HCT116 (cell line): ENCODE measurements around the gene CRYBG2. TPM values are rescaled to one million over a fixed set of nuclear protein-coding genes. Genes with fewer than 3 reads are reported as not detected.

Experiments used
- ATAC-seq: fragments of 200-7000 bp; cut with Tn5 transposase; 2 replicates; pipeline ENCODE4 v1.9.1; 2020; ENCODE audit warnings: mild to moderate bottlenecking, moderate library complexity
- BruUV-seq: library from RNA; stranded (reverse); fragments of 400-500 nt; replicated peaks from 2 replicates; lab custom pipeline; 2021; lab: Mats Ljungman, UMichigan
- CTCF ChIA-PET: fragments of 300-600 bp; sonication (Branson Sonifier 250); formaldehyde crosslinking; loops from one replicate; lab custom pipeline; 2021; ENCODE audit warnings: antibody characterized with exemption; lab: Charles Lee
- POLR2A ChIA-PET: fragments of 300-600, 350-600 bp; sonication (Branson Sonifier 250); formaldehyde crosslinking; loops from one replicate; lab custom pipeline; 2021; ENCODE audit warnings: antibody characterized with exemption; lab: Charles Lee
- RAD21 ChIA-PET, 2 experiments: fragments of 300-600 bp; sonication (Branson Sonifier 250); formaldehyde crosslinking; loops; one replicate each; lab custom pipeline; 2023; ENCODE audit warnings: low total read pairs in 2 of 2; ENCODE audit not compliant: uncharacterized antibody in 2 of 2, unreplicated experiment in 2 of 2, low non-redundant PET in 1 of 2; lab: Charles Lee
- DNase-seq: peaks from one replicate; pipeline ENCODE4 v3.0.0-alpha.2; 2010; ENCODE audit warnings: low read depth, low spot score
- H2AFZ ChIP-seq: fragments of 200-600 bp; shearing (Covaris generic), sonication (generic); 2 replicates; pipeline ENCODE4 v1.6.1; 2017; ENCODE audit warnings: low read depth, mixed run types, mixed read lengths, antibody characterized with exemption, low read length; ENCODE audit not compliant: poor library complexity, severe bottlenecking
- H3K27ac ChIP-seq: 2 replicates; pipeline ENCODE4 v1.5.1; 2012; ENCODE audit warnings: low read depth, low read length
- H3K27me3 ChIP-seq: fragments of 200-600 bp; sonication (generic); 2 replicates; pipeline ENCODE4 v1.6.1; 2016; ENCODE audit warnings: mixed run types, low read length, mixed read lengths; ENCODE audit not compliant: insufficient read depth
- H3K36me3 ChIP-seq, 2 experiments: fragments of 200-500 bp in 1 of 2; fragments of 200-600 bp in 1 of 2; sonication (Bioruptor generic) in 1 of 2; sonication (generic) in 1 of 2; 2 replicates each; pipeline versions ENCODE4 v1.5.1 to v1.6.1; 2014 to 2016; ENCODE audit warnings: low read length in 2 of 2, inconsistent platforms in 1 of 2, mixed read lengths in 1 of 2, mixed run types in 1 of 2; ENCODE audit not compliant: insufficient read depth in 2 of 2, control insufficient read depth in 1 of 2
- H3K4me1 ChIP-seq, 2 experiments: fragments of 200-600 bp in 1 of 2; sonication (generic) in 1 of 2; 2 replicates each; pipeline versions ENCODE4 v1.5.1 to v1.6.1; 2012 to 2017; ENCODE audit warnings: low read length in 2 of 2, inconsistent platforms in 1 of 2, mild to moderate bottlenecking in 1 of 2, mixed read lengths in 1 of 2, mixed run types in 1 of 2, moderate library complexity in 1 of 2; ENCODE audit not compliant: insufficient read depth in 2 of 2, control insufficient read depth in 1 of 2
- H3K4me2 ChIP-seq: fragments of 200-600 bp; sonication (generic); 2 replicates; pipeline ENCODE4 v1.6.1; 2017; ENCODE audit warnings: mixed run types, low read length, mixed read lengths
- H3K4me3 ChIP-seq, 2 experiments: fragments of 200-600 bp in 1 of 2; sonication (generic) in 1 of 2; replicated peaks in 1 of 2; 2 replicates each; pipeline ENCODE4 v1.5.1; 2011 to 2016; ENCODE audit warnings: low read length in 2 of 2, control low read depth in 1 of 2, low read depth in 1 of 2, mild to moderate bottlenecking in 1 of 2, mixed read lengths in 1 of 2, mixed run types in 1 of 2
- H3K79me2 ChIP-seq: fragments of 200-600 bp; sonication (generic); 2 replicates; pipeline ENCODE4 v1.6.1; 2017; ENCODE audit warnings: mild to moderate bottlenecking, mixed run types, low read length, moderate library complexity, mixed read lengths; ENCODE audit not compliant: insufficient read depth
- H3K9ac ChIP-seq: fragments of 200-600 bp; sonication (generic); 2 replicates; pipeline ENCODE4 v1.6.1; 2016; ENCODE audit warnings: low read length, mixed read lengths
- H3K9me2 ChIP-seq: fragments of 200-600 bp; sonication (generic), shearing (Covaris generic); 2 replicates; pipeline ENCODE4 v1.6.1; 2017; ENCODE audit warnings: mixed run types, mild to moderate bottlenecking, moderate library complexity; ENCODE audit not compliant: insufficient read depth
- H3K9me3 ChIP-seq, 2 experiments: fragments of 200-500 bp in 1 of 2; fragments of 200-600 bp in 1 of 2; sonication (Bioruptor generic) in 1 of 2; sonication (generic) in 1 of 2; 2 replicates each; pipeline ENCODE4 v1.6.1; 2014 to 2017; ENCODE audit warnings: low read length in 2 of 2, mixed read lengths in 2 of 2, inconsistent platforms in 1 of 2, low read depth in 1 of 2, mild to moderate bottlenecking in 1 of 2, mixed run types in 1 of 2, moderate library complexity in 1 of 2; ENCODE audit not compliant: control insufficient read depth in 1 of 2, insufficient read depth in 1 of 2
- H4K20me1 ChIP-seq: fragments of 200-600 bp; sonication (generic), shearing (Covaris generic); 2 replicates; pipeline ENCODE4 v1.6.1; 2017; ENCODE audit warnings: mixed run types, mild to moderate bottlenecking, moderate library complexity; ENCODE audit not compliant: insufficient read depth
- EZH2 ChIP-seq: fragments of 200-600 bp; sonication (generic); IDR thresholded peaks from 2 replicates; pipeline ENCODE4 v1.6.1; 2017; ENCODE audit warnings: antibody characterized with exemption, mixed run types
- FOSL1 ChIP-seq: IDR thresholded peaks from 2 replicates; pipeline ENCODE4 v1.6.1; 2012; ENCODE audit warnings: low read depth
- SP1 ChIP-seq: IDR thresholded peaks from 2 replicates; pipeline ENCODE4 v1.6.1; 2012; ENCODE audit warnings: low read depth
- SRF ChIP-seq: IDR thresholded peaks from 2 replicates; pipeline ENCODE4 v1.6.1; 2012; ENCODE audit warnings: low read depth
- TCF7L2 ChIP-seq: IDR thresholded peaks from 2 replicates; pipeline ENCODE4 v1.7.0; 2011; ENCODE audit warnings: borderline replicate concordance, inconsistent platforms; ENCODE audit not compliant: insufficient read depth, insufficient read length; ENCODE audit errors: extremely low read depth
- intact Hi-C: fragments of 100-400 bp; cut with micrococcal nuclease; formaldehyde crosslinking; loops from 2 replicates; pipeline ENCODE4 v1.10.0; 2022
- total RNA-seq: library from RNA; stranded (reverse); gene quantifications from one replicate; pipeline ENCODE4 v1.2.1, GENCODE V29; 2021; ENCODE audit not compliant: unreplicated experiment

The CRYBG2 gene
- total RNA-seq, 1 experiment from 2014 or later = 10.5 TPM

DNA sequence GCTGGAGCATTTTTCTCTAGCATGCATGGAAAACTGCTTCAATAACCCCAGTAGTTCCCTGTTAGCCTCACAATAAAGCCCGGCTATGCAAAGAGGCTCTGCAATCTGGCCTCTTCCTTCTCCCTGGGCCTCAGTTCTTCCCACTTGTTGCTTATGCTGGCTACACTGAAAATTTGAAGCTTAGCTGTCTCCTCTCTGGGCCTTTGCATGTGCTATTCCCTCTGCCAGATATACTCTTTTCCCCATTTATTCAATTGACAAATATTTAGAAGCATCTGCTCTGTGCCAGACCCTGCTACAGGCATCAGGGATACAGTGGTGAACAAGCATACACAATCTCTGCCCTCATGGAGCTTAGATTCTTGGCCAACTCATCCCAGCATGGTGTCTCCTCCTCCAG is 15.3 kb downstream of the CRYBG2 start:
- H3K9me2 ChIP-seq = no peaks in the 10 kb centered on the region
- H3K4me2 ChIP-seq = no peak overlapping the region
- no peaks in the 10 kb centered on the region for H3K79me2 ChIP-seq
- H3K4me3 ChIP-seq = no peak overlapping the region
- no peak overlapping the region for H3K27ac ChIP-seq
- ATAC-seq = no peak
- DNase-seq = no peak
- no peak for TF ChIP-seq SRF
- no peak for TF ChIP-seq EZH2
- no peak for TF ChIP-seq SP1
- TF ChIP-seq TCF7L2 = no peak
- BruUV-seq = no TSS peak
- RAD21 ChIA-PET = no interaction called here
- H4K20me1 ChIP-seq = no peaks in the 10 kb centered on the region
- H3K27me3 ChIP-seq = no peaks in the 10 kb centered on the region
- POLR2A ChIA-PET = no interaction called here
- H3K9ac ChIP-seq = no peak overlapping the region
- no peaks in the 10 kb centered on the region for H3K9me3 ChIP-seq
- CTCF ChIA-PET = no interaction called here
- peaks cover 11 to 23% of the 10 kb centered on the region in 2 experiments for H3K4me1 ChIP-seq
- intact Hi-C loops = no loop called here
- no peaks in the 10 kb centered on the region for H3K36me3 ChIP-seq
- no peak overlapping the region for H2AFZ ChIP-seq

DNA sequence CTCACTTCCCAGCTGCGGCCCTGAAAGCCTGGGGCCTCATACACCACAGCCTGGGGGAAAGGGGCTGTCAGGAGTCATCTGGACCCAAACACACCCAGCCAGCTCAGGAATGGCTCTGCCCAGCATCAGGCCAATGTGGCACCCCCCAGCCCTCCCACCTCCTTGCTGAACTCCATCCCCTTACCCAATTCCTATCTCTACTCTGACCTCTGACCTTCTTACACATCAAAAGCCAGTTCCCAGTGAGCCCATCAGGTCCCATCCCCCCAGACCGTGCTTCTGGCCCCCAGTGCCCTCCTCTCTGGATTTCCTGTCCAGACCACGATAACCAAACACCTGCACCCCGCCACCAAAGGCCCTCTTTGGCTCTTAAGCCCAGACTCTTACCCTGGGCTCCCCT is 16.3 kb downstream of the CRYBG2 start:
- DNase-seq (no peak), ATAC-seq (no peak)
- no peaks in the 10 kb centered on the region for H3K9me3 ChIP-seq
- CTCF ChIA-PET = no interaction called here
- no peaks in the 10 kb centered on the region; a peak in 1 of 4 replicates for H3K36me3 ChIP-seq
- H3K4me2 ChIP-seq = no peak overlapping the region
- H3K79me2 ChIP-seq = no peaks in the 10 kb centered on the region
- H3K9ac ChIP-seq = no peak overlapping the region
- H3K9me2 ChIP-seq = no peaks in the 10 kb centered on the region
- H2AFZ ChIP-seq = no peak overlapping the region
- TF ChIP-seq SP1 (no peak), FOSL1 (no peak)
- POLR2A ChIA-PET = no interaction called here
- H3K27ac ChIP-seq = no peak overlapping the region
- no peak overlapping the region for H3K4me3 ChIP-seq
- H3K4me1 ChIP-seq = peaks cover 11 to 23% of the 10 kb centered on the region in 2 experiments
- intact Hi-C loops = no loop called here
- H3K27me3 ChIP-seq = no peaks in the 10 kb centered on the region
- BruUV-seq = no TSS peak
- RAD21 ChIA-PET = no interaction called here
- no peaks in the 10 kb centered on the region for H4K20me1 ChIP-seq
